Stimulated activated effector memory CD8-positive, alpha-beta T cell treated with anti-CD3 and anti-CD28 coated beads, Interleukin-12 subunit alpha, Interleukin-12 subunit beta, amount 100 ng/mL, for 72 hours (primary cell): ENCODE data around the gene OPTN.
"Not testable (repeated sequence)": the region's sequence is repeated elsewhere in the genome, so short reads cannot be mapped to it uniquely, and the experiment has no call there.

Experiments used
- ATAC-seq: fragments of 150-1000 bp; cut with Tn5 transposase; 2 replicates; pipeline ENCODE4 v1.10.0; 2021
- DNase-seq, 2 donors: peaks; one replicate each; pipeline ENCODE4 v3.0.0; 2021 to 2022; ENCODE audit warnings: low spot score in 2 of 2
- H3K27ac Mint-ChIP-seq: one replicate; pipeline ENCODE4 v1.8.0; 2022; ENCODE audit warnings: mild to moderate bottlenecking, mixed read lengths
- H3K36me3 Mint-ChIP-seq: one replicate; pipeline ENCODE4 v1.8.0; 2022; ENCODE audit warnings: mild to moderate bottlenecking, mixed read lengths
- H3K4me1 Mint-ChIP-seq: one replicate; pipeline ENCODE4 v1.8.0; 2022; ENCODE audit warnings: mixed read lengths
- H3K4me3 Mint-ChIP-seq: one replicate; pipeline ENCODE4 v1.8.0; 2022; ENCODE audit warnings: mild to moderate bottlenecking, mixed read lengths
- H3K9me3 Mint-ChIP-seq: one replicate; pipeline ENCODE4 v1.8.0; 2022; ENCODE audit warnings: mixed read lengths

The OPTN gene

GRCh38 chr10:13079776-13080050 lies 20.2 kb upstream of the OPTN start:
- Mint-ChIP-seq H3K4me3 (no peak overlapping the region), H3K27ac (no peak overlapping the region), H3K36me3 (peaks cover 5% of the 10 kb centered on the region), H3K9me3 (peaks cover 33% of the 10 kb centered on the region), H3K4me1 (peaks cover 1% of the 10 kb centered on the region)
- DNase-seq (no peak), ATAC-seq (no peak)

- no peak overlapping the region for H3K27ac Mint-ChIP-seq
- H3K4me3 Mint-ChIP-seq = no peak overlapping the region
- H3K36me3 Mint-ChIP-seq = peaks cover 5% of the 10 kb centered on the region
- ATAC-seq = no peak
- peaks cover 33% of the 10 kb centered on the region for H3K9me3 Mint-ChIP-seq
- H3K4me1 Mint-ChIP-seq = no peaks in the 10 kb centered on the region
- DNase-seq = no peak
These were observed 19.3 kb upstream of the OPTN start for GRCh38 chr10:13080643-13081042.

- H3K9me3 Mint-ChIP-seq = peaks cover 33% of the 10 kb centered on the region
- not testable (repeated sequence) for H3K36me3 Mint-ChIP-seq, H3K27ac Mint-ChIP-seq, H3K4me3 Mint-ChIP-seq, DNase-seq, ATAC-seq
- peaks cover 11% of the 10 kb centered on the region for H3K4me1 Mint-ChIP-seq
These were observed 16.3 kb upstream of the OPTN start for GRCh38 chr10:13083700-13084099.

- Mint-ChIP-seq H3K27ac (no peak overlapping the region), H3K9me3 (peaks cover 20% of the 10 kb centered on the region), H3K36me3 (peaks cover 5% of the 10 kb centered on the region), H3K4me3 (no peak overlapping the region), H3K4me1 (peaks cover 11% of the 10 kb centered on the region)
- no peak for DNase-seq
- no peak for ATAC-seq
These were observed 13.9 kb upstream of the OPTN start for GRCh38 chr10:13086056-13086455.

GRCh38 chr10:13087601-13087985 lies 12.4 kb upstream of the OPTN start:
- ATAC-seq = no peak
- Mint-ChIP-seq H3K36me3 (no peaks in the 10 kb centered on the region), H3K27ac (peak overlapping the region; percentile 18), H3K9me3 (peaks cover 15% of the 10 kb centered on the region), H3K4me3 (no peak overlapping the region), H3K4me1 (peaks cover 11% of the 10 kb centered on the region)
- DNase-seq = no peak

GRCh38 chr10:13087986-13088618 lies 11.9 kb upstream of the OPTN start:
- peak overlapping the region; percentile 18 for H3K27ac Mint-ChIP-seq
- ATAC-seq = peak; percentile 93
- no peaks in the 10 kb centered on the region for H3K36me3 Mint-ChIP-seq

GRCh38 chr10:13089345-13089744 lies 10.6 kb upstream of the OPTN start:
- DNase-seq = no peak
- Mint-ChIP-seq H3K27ac (no peak overlapping the region), H3K9me3 (peaks cover 3% of the 10 kb centered on the region), H3K4me1 (peaks cover 11% of the 10 kb centered on the region), H3K4me3 (no peak overlapping the region), H3K36me3 (no peaks in the 10 kb centered on the region)
- no peak for ATAC-seq

More at GRCh38 chr10:13087986-13088618, 11.9 kb upstream of the OPTN start:
- peaks cover 12% of the 10 kb centered on the region for H3K9me3 Mint-ChIP-seq
- H3K4me3 Mint-ChIP-seq = peak overlapping the region; percentile 25
- peaks cover 11% of the 10 kb centered on the region for H3K4me1 Mint-ChIP-seq
- no peak for DNase-seq

- no peaks in the 10 kb centered on the region for H3K36me3 Mint-ChIP-seq
- ATAC-seq = no peak
- peaks cover 11% of the 10 kb centered on the region for H3K4me1 Mint-ChIP-seq
- DNase-seq = no peak
- no peaks in the 10 kb centered on the region for H3K9me3 Mint-ChIP-seq
- no peak overlapping the region for H3K27ac Mint-ChIP-seq
- no peak overlapping the region for H3K4me3 Mint-ChIP-seq
These were observed 9.7 kb upstream of the OPTN start for GRCh38 chr10:13090289-13090688.

- DNase-seq (no peak), ATAC-seq (no peak)
- H3K27ac Mint-ChIP-seq = no peak overlapping the region
- H3K4me3 Mint-ChIP-seq = no peak overlapping the region
- H3K4me1 Mint-ChIP-seq = peaks cover 11% of the 10 kb centered on the region
- H3K36me3 Mint-ChIP-seq = no peaks in the 10 kb centered on the region
- H3K9me3 Mint-ChIP-seq = no peaks in the 10 kb centered on the region
These were observed 8.2 kb upstream of the OPTN start for GRCh38 chr10:13091801-13092200.

- peaks cover 11% of the 10 kb centered on the region for H3K4me1 Mint-ChIP-seq
- no peak overlapping the region for H3K4me3 Mint-ChIP-seq
- DNase-seq = no peak
- no peak for ATAC-seq
- H3K27ac Mint-ChIP-seq = no peak overlapping the region
- no peaks in the 10 kb centered on the region for H3K9me3 Mint-ChIP-seq
- no peaks in the 10 kb centered on the region for H3K36me3 Mint-ChIP-seq
These were observed 7.5 kb upstream of the OPTN start for GRCh38 chr10:13092291-13093102.

- H3K36me3 Mint-ChIP-seq, H3K9me3 Mint-ChIP-seq, DNase-seq, H3K4me1 Mint-ChIP-seq, H3K27ac Mint-ChIP-seq, ATAC-seq, H3K4me3 Mint-ChIP-seq: not testable (repeated sequence)
These were observed 5.9 kb upstream of the OPTN start for GRCh38 chr10:13094082-13094481.

- no peaks in the 10 kb centered on the region for H3K9me3 Mint-ChIP-seq
- H3K27ac Mint-ChIP-seq = no peak overlapping the region
- H3K36me3 Mint-ChIP-seq = no peaks in the 10 kb centered on the region
- no peak for ATAC-seq
- DNase-seq = no peak
- no peak overlapping the region for H3K4me3 Mint-ChIP-seq
- H3K4me1 Mint-ChIP-seq = peaks cover 10% of the 10 kb centered on the region
These were observed 4.9 kb upstream of the OPTN start for GRCh38 chr10:13095094-13095493.

GRCh38 chr10:13095929-13096328 lies 4.0 kb upstream of the OPTN start:
- no peak overlapping the region for H3K27ac Mint-ChIP-seq
- no peaks in the 10 kb centered on the region for H3K36me3 Mint-ChIP-seq
- ATAC-seq = no peak
- H3K4me3 Mint-ChIP-seq = no peak overlapping the region
- H3K4me1 Mint-ChIP-seq = peaks cover 15% of the 10 kb centered on the region
- DNase-seq = no peak
- no peaks in the 10 kb centered on the region for H3K9me3 Mint-ChIP-seq

- Mint-ChIP-seq H3K4me1 (peaks cover 38% of the 10 kb centered on the region), H3K4me3 (peak overlapping the region; percentile 81), H3K9me3 (no peaks in the 10 kb centered on the region), H3K27ac (peak overlapping the region; percentile 85), H3K36me3 (peaks cover 19% of the 10 kb centered on the region)
- DNase-seq (peak; percentile 21 to 68), ATAC-seq (peak; percentile 61)
These were observed 758 bp upstream of the OPTN start for GRCh38 chr10:13099144-13099665.

GRCh38 chr10:13100349-13101294 lies 659 bp downstream of the OPTN start:
- peaks cover 45% of the 10 kb centered on the region for H3K4me1 Mint-ChIP-seq
- DNase-seq (peak; percentile 18 to 70), ATAC-seq (peak; percentile 47)
- peak overlapping the region; percentile 85 for H3K27ac Mint-ChIP-seq
- peaks cover 31% of the 10 kb centered on the region for H3K36me3 Mint-ChIP-seq
- no peaks in the 10 kb centered on the region for H3K9me3 Mint-ChIP-seq
- peak overlapping the region; percentile 81 for H3K4me3 Mint-ChIP-seq
